Measurements from ENCODE around the gene DYNLL2. TPM values are rescaled to one million over a fixed set of nuclear protein-coding genes. Genes with fewer than 3 reads are reported as not detected.
"Not testable (repeated sequence)": the region's sequence is repeated elsewhere in the genome, so short reads cannot be mapped to it uniquely, and the experiment has no call there.

DYNLL2 gene
- polyA plus RNA-seq, 4 donors = 18.9 to 41.9 (median 32.7) TPM

DNA sequence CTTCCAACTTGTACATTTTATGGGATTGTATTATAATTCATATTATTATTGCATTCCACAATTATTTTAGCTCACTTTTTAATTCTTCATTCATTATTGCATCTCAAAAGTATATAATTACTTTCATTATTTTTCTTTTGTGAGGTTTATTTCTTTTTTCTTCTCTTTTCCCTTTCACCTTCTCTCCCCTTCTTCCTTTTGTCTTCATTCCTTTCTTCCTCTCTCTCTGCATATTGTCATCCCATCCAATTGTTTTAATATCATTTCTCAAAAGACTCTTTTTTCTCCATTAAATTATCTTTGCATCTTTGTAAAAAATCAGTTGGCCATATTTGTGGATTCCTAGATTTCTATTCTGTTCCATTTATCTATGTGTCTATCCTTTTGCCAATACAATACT is 17.3 kb downstream of the DYNLL2 start:
- H3K27ac ChIP-seq (ENCODE audit: low read depth in 1 of 3, low read length in 2 of 3) = no peak overlapping the region
- no peaks in the 10 kb centered on the region for H3K27me3 ChIP-seq (ENCODE audit: control insufficient read depth in 3 of 3, insufficient read depth in 3 of 3, low read length in 3 of 3)
- no peaks in the 10 kb centered on the region for H3K36me3 ChIP-seq (ENCODE audit: control insufficient read depth in 3 of 3, insufficient read depth in 2 of 3, low read depth in 1 of 3, low read length in 3 of 3)
- H3K4me3 ChIP-seq (ENCODE audit: low read depth in 1 of 3, low read length in 3 of 3) = no peak overlapping the region
- H3K9me3 ChIP-seq (ENCODE audit: control insufficient read depth in 2 of 2, insufficient read depth in 1 of 2, low read depth in 1 of 2, low read length in 1 of 2) = no peaks in the 10 kb centered on the region
- DNase-seq = no peak
- no peaks in the 10 kb centered on the region for H3K4me1 ChIP-seq (ENCODE audit: control insufficient read depth in 3 of 3, insufficient read depth in 2 of 3, low read depth in 1 of 3, low read length in 2 of 3)
- FAIRE-seq = no peak

GRCh38 chr17:58101898-58102297 is 18.7 kb downstream of the DYNLL2 start:
- not testable (repeated sequence) for DNase-seq; H3K36me3 ChIP-seq (ENCODE audit: control insufficient read depth in 3 of 3, insufficient read depth in 2 of 3, low read depth in 1 of 3, low read length in 3 of 3); H3K27me3 ChIP-seq (ENCODE audit: control insufficient read depth in 3 of 3, insufficient read depth in 3 of 3, low read length in 3 of 3); H3K27ac ChIP-seq (ENCODE audit: low read depth in 1 of 3, low read length in 2 of 3); H3K9me3 ChIP-seq (ENCODE audit: control insufficient read depth in 2 of 2, insufficient read depth in 1 of 2, low read depth in 1 of 2, low read length in 1 of 2); H3K4me3 ChIP-seq (ENCODE audit: low read depth in 1 of 3, low read length in 3 of 3); H3K4me1 ChIP-seq (ENCODE audit: control insufficient read depth in 3 of 3, insufficient read depth in 2 of 3, low read depth in 1 of 3, low read length in 2 of 3); FAIRE-seq

GRCh38 chr17:58105093-58105492 is 21.9 kb downstream of the DYNLL2 start:
- WGBS, 3 donors = 93 to 95% (median 94%) methylated on average over 1 of the region's 1 CpG
- no peak overlapping the region for H3K4me3 ChIP-seq (ENCODE audit: low read depth in 1 of 3, low read length in 3 of 3)
- DNase-seq (no peak), FAIRE-seq (no peak)
- no peaks in the 10 kb centered on the region for H3K4me1 ChIP-seq (ENCODE audit: control insufficient read depth in 3 of 3, insufficient read depth in 2 of 3, low read depth in 1 of 3, low read length in 2 of 3)
- H3K9me3 ChIP-seq (ENCODE audit: control insufficient read depth in 2 of 2, insufficient read depth in 1 of 2, low read depth in 1 of 2, low read length in 1 of 2) = no peaks in the 10 kb centered on the region
- H3K27ac ChIP-seq (ENCODE audit: low read depth in 1 of 3, low read length in 2 of 3) = no peak overlapping the region
- H3K27me3 ChIP-seq (ENCODE audit: control insufficient read depth in 3 of 3, insufficient read depth in 3 of 3, low read length in 3 of 3) = no peaks in the 10 kb centered on the region
- H3K36me3 ChIP-seq (ENCODE audit: control insufficient read depth in 3 of 3, insufficient read depth in 2 of 3, low read depth in 1 of 3, low read length in 3 of 3) = no peaks in the 10 kb centered on the region

DNA sequence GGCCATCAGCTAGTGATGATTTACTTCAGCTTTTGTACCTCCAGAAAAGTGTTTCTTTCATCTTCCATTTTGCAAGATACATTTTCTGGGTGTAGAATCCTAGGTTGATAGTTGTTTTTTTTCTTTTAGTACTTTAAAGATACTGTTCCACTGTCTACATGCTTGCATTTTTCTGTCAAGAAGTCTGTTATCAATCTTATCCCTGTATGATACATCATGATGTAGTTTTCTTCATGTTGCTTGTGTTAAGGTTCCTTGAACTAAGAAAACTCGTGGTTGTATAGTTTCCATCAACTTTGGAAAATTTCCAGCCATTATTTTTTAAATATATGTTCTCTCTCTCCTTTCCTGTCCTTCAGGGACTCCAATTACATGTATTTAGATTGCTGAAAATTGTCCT is 24.1 kb downstream of the DYNLL2 start:
- H3K27me3 ChIP-seq (ENCODE audit: control insufficient read depth in 3 of 3, insufficient read depth in 3 of 3, low read length in 3 of 3) = no peaks in the 10 kb centered on the region
- FAIRE-seq = no peak
- H3K36me3 ChIP-seq (ENCODE audit: control insufficient read depth in 3 of 3, insufficient read depth in 2 of 3, low read depth in 1 of 3, low read length in 3 of 3) = no peaks in the 10 kb centered on the region
- WGBS, 3 donors = 45 to 61% (median 50%) methylated on average over 1 of the region's 1 CpG
- H3K4me3 ChIP-seq (ENCODE audit: low read depth in 1 of 3, low read length in 3 of 3) = no peak overlapping the region
- H3K9me3 ChIP-seq (ENCODE audit: control insufficient read depth in 2 of 2, insufficient read depth in 1 of 2, low read depth in 1 of 2, low read length in 1 of 2) = no peaks in the 10 kb centered on the region
- no peaks in the 10 kb centered on the region for H3K4me1 ChIP-seq (ENCODE audit: control insufficient read depth in 3 of 3, insufficient read depth in 2 of 3, low read depth in 1 of 3, low read length in 2 of 3)
- no peak for DNase-seq
- H3K27ac ChIP-seq (ENCODE audit: low read depth in 1 of 3, low read length in 2 of 3) = no peak overlapping the region

GRCh38 chr17:58109197-58109596 is 26.0 kb downstream of the DYNLL2 start:
- Histone ChIP-seq H3K4me3 (ENCODE audit: low read depth in 1 of 3, low read length in 3 of 3) (no peak overlapping the region), H3K27me3 (ENCODE audit: control insufficient read depth in 3 of 3, insufficient read depth in 3 of 3, low read length in 3 of 3) (peaks cover 0 to 4% (median 0%) of the 10 kb centered on the region in 3 donors), H3K27ac (ENCODE audit: low read depth in 1 of 3, low read length in 2 of 3) (no peak overlapping the region), H3K4me1 (ENCODE audit: control insufficient read depth in 3 of 3, insufficient read depth in 2 of 3, low read depth in 1 of 3, low read length in 2 of 3) (no peaks in the 10 kb centered on the region), H3K36me3 (ENCODE audit: control insufficient read depth in 3 of 3, insufficient read depth in 2 of 3, low read depth in 1 of 3, low read length in 3 of 3) (no peaks in the 10 kb centered on the region), H3K9me3 (ENCODE audit: control insufficient read depth in 2 of 2, insufficient read depth in 1 of 2, low read depth in 1 of 2, low read length in 1 of 2) (no peaks in the 10 kb centered on the region)
- 52 to 82% (median 76%) methylated on average over 1 of the region's 1 CpG for WGBS, 3 donors
- DNase-seq (no peak), FAIRE-seq (no peak)

- FAIRE-seq (no peak), DNase-seq (no peak)
- WGBS, 3 donors = 67 to 84% (median 75%) methylated on average over 5 of the region's 5 CpGs
- no peaks in the 10 kb centered on the region for H3K4me1 ChIP-seq (ENCODE audit: control insufficient read depth in 3 of 3, insufficient read depth in 2 of 3, low read depth in 1 of 3, low read length in 2 of 3)
- no peak overlapping the region for H3K4me3 ChIP-seq (ENCODE audit: low read depth in 1 of 3, low read length in 3 of 3)
- H3K36me3 ChIP-seq (ENCODE audit: control insufficient read depth in 3 of 3, insufficient read depth in 2 of 3, low read depth in 1 of 3, low read length in 3 of 3) = no peaks in the 10 kb centered on the region
- H3K27ac ChIP-seq (ENCODE audit: low read depth in 1 of 3, low read length in 2 of 3) = no peak overlapping the region
- H3K9me3 ChIP-seq (ENCODE audit: control insufficient read depth in 2 of 2, insufficient read depth in 1 of 2, low read depth in 1 of 2, low read length in 1 of 2) = no peaks in the 10 kb centered on the region
- H3K27me3 ChIP-seq (ENCODE audit: control insufficient read depth in 3 of 3, insufficient read depth in 3 of 3, low read length in 3 of 3) = peaks cover 0 to 4% (median 0%) of the 10 kb centered on the region in 3 donors
Measured at GRCh38 chr17:58110012-58110411, 26.8 kb downstream of the DYNLL2 start.

DNA sequence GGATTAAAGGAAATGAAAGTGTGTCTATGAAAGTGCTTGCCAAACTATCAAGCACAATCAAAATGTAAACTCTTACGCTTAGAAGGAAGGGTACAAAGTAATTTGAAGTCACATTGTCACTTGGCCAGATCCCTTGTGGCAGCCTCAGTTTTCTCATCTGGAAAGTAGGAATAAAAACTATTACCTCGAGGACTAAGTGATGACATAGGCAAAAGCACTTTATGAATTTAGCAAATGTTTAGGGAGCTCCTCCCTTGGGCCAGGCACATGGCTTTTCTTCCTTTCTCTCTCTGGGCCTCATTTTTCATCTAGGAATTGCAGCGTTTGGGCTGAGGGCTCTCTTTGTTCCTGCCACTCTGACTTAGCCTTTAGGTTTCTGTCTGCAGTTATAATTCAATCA is 28.5 kb downstream of the DYNLL2 start:
- Histone ChIP-seq H3K4me1 (ENCODE audit: control insufficient read depth in 3 of 3, insufficient read depth in 2 of 3, low read depth in 1 of 3, low read length in 2 of 3) (no peaks in the 10 kb centered on the region), H3K4me3 (ENCODE audit: low read depth in 1 of 3, low read length in 3 of 3) (no peak overlapping the region), H3K27ac (ENCODE audit: low read depth in 1 of 3, low read length in 2 of 3) (no peak overlapping the region), H3K36me3 (ENCODE audit: control insufficient read depth in 3 of 3, insufficient read depth in 2 of 3, low read depth in 1 of 3, low read length in 3 of 3) (no peaks in the 10 kb centered on the region), H3K9me3 (ENCODE audit: control insufficient read depth in 2 of 2, insufficient read depth in 1 of 2, low read depth in 1 of 2, low read length in 1 of 2) (no peaks in the 10 kb centered on the region), H3K27me3 (ENCODE audit: control insufficient read depth in 3 of 3, insufficient read depth in 3 of 3, low read length in 3 of 3) (peaks cover 0 to 7% (median 0%) of the 10 kb centered on the region in 3 donors)
- WGBS, 3 donors = 68 to 72% (median 70%) methylated on average over 3 of the region's 3 CpGs
- FAIRE-seq = no peak
- DNase-seq = no peak

GRCh38 chr17:58112970-58113631 is 29.9 kb downstream of the DYNLL2 start:
- H3K36me3 ChIP-seq (ENCODE audit: control insufficient read depth in 3 of 3, insufficient read depth in 2 of 3, low read depth in 1 of 3, low read length in 3 of 3) = no peaks in the 10 kb centered on the region
- H3K27ac ChIP-seq (ENCODE audit: low read depth in 1 of 3, low read length in 2 of 3) = no peak overlapping the region
- WGBS, 3 donors = 32 to 35% (median 33%) methylated on average over 17 of the region's 17 CpGs
- no peak overlapping the region for H3K4me3 ChIP-seq (ENCODE audit: low read depth in 1 of 3, low read length in 3 of 3)
- FAIRE-seq (no peak), DNase-seq (peak; percentile 76 to 78)
- no peaks in the 10 kb centered on the region for H3K4me1 ChIP-seq (ENCODE audit: control insufficient read depth in 3 of 3, insufficient read depth in 2 of 3, low read depth in 1 of 3, low read length in 2 of 3)
- no peaks in the 10 kb centered on the region for H3K9me3 ChIP-seq (ENCODE audit: control insufficient read depth in 2 of 2, insufficient read depth in 1 of 2, low read depth in 1 of 2, low read length in 1 of 2)
- H3K27me3 ChIP-seq (ENCODE audit: control insufficient read depth in 3 of 3, insufficient read depth in 3 of 3, low read length in 3 of 3) = peaks cover 0 to 7% (median 0%) of the 10 kb centered on the region in 3 donors

DNA sequence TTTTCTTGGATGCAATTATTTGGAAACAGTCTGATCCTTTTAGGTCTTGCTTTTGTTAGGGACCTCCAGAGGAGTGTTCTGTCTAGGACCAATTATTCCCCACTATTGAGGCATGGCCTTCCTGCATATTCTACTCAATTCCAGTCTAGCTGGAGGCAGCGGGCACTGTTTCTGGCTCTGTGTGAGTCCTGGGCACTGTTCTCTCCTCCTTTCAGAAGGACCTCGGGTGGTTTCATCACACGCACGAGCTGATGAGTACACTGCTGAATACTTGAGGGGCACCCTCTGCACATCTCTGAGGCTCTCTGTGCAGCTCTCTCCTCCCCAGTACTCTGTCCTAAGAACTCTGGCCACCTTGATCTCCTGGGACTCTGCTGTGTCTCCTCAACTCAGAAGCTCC is 30.7 kb downstream of the DYNLL2 start:
- DNase-seq = no peak
- Histone ChIP-seq H3K36me3 (ENCODE audit: control insufficient read depth in 3 of 3, insufficient read depth in 2 of 3, low read depth in 1 of 3, low read length in 3 of 3) (no peaks in the 10 kb centered on the region), H3K4me3 (ENCODE audit: low read depth in 1 of 3, low read length in 3 of 3) (no peak overlapping the region), H3K4me1 (ENCODE audit: control insufficient read depth in 3 of 3, insufficient read depth in 2 of 3, low read depth in 1 of 3, low read length in 2 of 3) (no peaks in the 10 kb centered on the region), H3K9me3 (ENCODE audit: control insufficient read depth in 2 of 2, insufficient read depth in 1 of 2, low read depth in 1 of 2, low read length in 1 of 2) (no peaks in the 10 kb centered on the region), H3K27me3 (ENCODE audit: control insufficient read depth in 3 of 3, insufficient read depth in 3 of 3, low read length in 3 of 3) (peaks cover 0 to 7% (median 0%) of the 10 kb centered on the region in 3 donors), H3K27ac (ENCODE audit: low read depth in 1 of 3, low read length in 2 of 3) (no peak overlapping the region)
- FAIRE-seq = no peak
- 81 to 87% (median 84%) methylated on average over 4 of the region's 4 CpGs for WGBS, 3 donors

Measured in small intestine (tissue), 7 donors.